SK-N-SH (cell line): Measurements from ENCODE around the gene APOE. TPM values are rescaled to one million over a fixed set of nuclear protein-coding genes. Genes with fewer than 3 reads are reported as not detected.

ENCODE experiments used
- CTCF ChIA-PET: fragments of 300-600, 350-600 bp; formaldehyde crosslinking; extraction: SDS; loops from one replicate; lab custom pipeline; 2021; lab: Yijun Ruan, JAX
- POLR2A ChIA-PET: fragments of 350-600 bp; sonication (Branson Sonifier 250); formaldehyde crosslinking; extraction: SDS; loops from one replicate; lab custom pipeline; 2020; ENCODE audit warnings: antibody characterized with exemption, inconsistent platforms; lab: Yijun Ruan, JAX
- DNase-seq: peaks from one replicate; pipeline ENCODE4 v3.0.0; 2012
- H2AFZ ChIP-seq: fragments of 200-600 bp; sonication (generic); 2 replicates; pipeline ENCODE4 v1.8.1; 2016; ENCODE audit warnings: antibody characterized with exemption, mild to moderate bottlenecking, low read depth
- H3F3A ChIP-seq: fragments of 200-600 bp; sonication (generic); replicated peaks from 2 replicates; pipeline ENCODE3; 2016; ENCODE audit warnings: antibody characterized with exemption, mild to moderate bottlenecking; ENCODE audit not compliant: insufficient read depth
- H3K27ac ChIP-seq, 2 experiments: fragments of 200-500 bp in 1 of 2; fragments of 200-600 bp in 1 of 2; sonication (Bioruptor generic) in 1 of 2; sonication (generic), shearing (Covaris generic) in 1 of 2; 2 replicates each; pipeline versions ENCODE4 v1.5.1 to v1.6.1; 2014 to 2016; ENCODE audit warnings: low read depth in 2 of 2, inconsistent platforms in 1 of 2, low read length in 1 of 2, mild to moderate bottlenecking in 1 of 2, mixed read lengths in 1 of 2
- H3K27me3 ChIP-seq: fragments of 200-600 bp; sonication (generic), shearing (Covaris generic); 2 replicates; pipeline ENCODE4 v1.6.1; 2016; ENCODE audit warnings: mixed run types; ENCODE audit not compliant: insufficient read depth
- H3K36me3 ChIP-seq, 2 experiments: fragments of 200-500 bp in 1 of 2; fragments of 200-600 bp in 1 of 2; sonication (Bioruptor generic) in 1 of 2; sonication (generic) in 1 of 2; replicated peaks in 1 of 2; 2 replicates each; pipeline versions ENCODE3 to v1.5.1; 2014 to 2016; ENCODE audit warnings: low read length in 1 of 2, mild to moderate bottlenecking in 1 of 2; ENCODE audit not compliant: insufficient read depth in 2 of 2, control insufficient read depth in 1 of 2
- H3K4me1 ChIP-seq, 2 experiments: fragments of 200-500 bp in 1 of 2; fragments of 200-600 bp in 1 of 2; sonication (Bioruptor generic) in 1 of 2; sonication (generic), shearing (Covaris generic) in 1 of 2; 2 replicates each; pipeline versions ENCODE4 v1.5.1 to v1.6.1; 2014 to 2016; ENCODE audit warnings: low read depth in 1 of 2, low read length in 1 of 2, mixed run types in 1 of 2; ENCODE audit not compliant: insufficient read depth in 2 of 2, control insufficient read depth in 1 of 2
- H3K4me2 ChIP-seq: fragments of 200-600 bp; sonication (generic), shearing (Covaris generic); 2 replicates; pipeline ENCODE4 v1.6.1; 2017; ENCODE audit warnings: mixed run types
- H3K4me3 ChIP-seq, 2 experiments: fragments of 200-500 bp in 1 of 2; fragments of 200-600 bp in 1 of 2; sonication (Bioruptor generic) in 1 of 2; sonication (generic), shearing (Covaris generic) in 1 of 2; 2 replicates each; pipeline versions ENCODE4 v1.5.1 to v1.8.1; 2014 to 2016; ENCODE audit warnings: low read depth in 2 of 2, inconsistent platforms in 1 of 2, low read length in 1 of 2, mild to moderate bottlenecking in 1 of 2, mixed read lengths in 1 of 2, moderate library complexity in 1 of 2
- H3K79me2 ChIP-seq: fragments of 200-600 bp; sonication (generic); 2 replicates; pipeline ENCODE4 v1.8.1; 2017; ENCODE audit warnings: mild to moderate bottlenecking; ENCODE audit not compliant: insufficient read depth
- H3K9ac ChIP-seq: fragments of 200-600 bp; sonication (generic); 2 replicates; pipeline ENCODE4 v1.6.1; 2017; ENCODE audit warnings: mixed run types
- H3K9me2 ChIP-seq: fragments of 200-600 bp; sonication (generic); 2 replicates; pipeline ENCODE4 v1.6.1; 2017; ENCODE audit warnings: mixed run types
- H3K9me3 ChIP-seq: fragments of 200-600 bp; sonication (generic); 2 replicates; pipeline ENCODE4 v1.6.1; 2017; ENCODE audit warnings: mixed run types, mild to moderate bottlenecking, moderate library complexity
- H4K20me1 ChIP-seq: fragments of 200-600 bp; sonication (generic); 2 replicates; pipeline ENCODE4 v1.6.1; 2017; ENCODE audit warnings: mild to moderate bottlenecking, mixed run types; ENCODE audit not compliant: insufficient read depth
- EZH2phosphoT487 ChIP-seq: fragments of 200-600 bp; sonication (generic); IDR thresholded peaks from 2 replicates; pipeline ENCODE4 v1.6.1; 2017; ENCODE audit warnings: low read depth, mixed run types, mild to moderate bottlenecking, antibody characterized with exemption, moderate library complexity, borderline replicate concordance
- FOSL2 ChIP-seq: IDR thresholded peaks from 2 replicates; pipeline ENCODE4 v1.4.0; 2012; ENCODE audit warnings: low read depth, mild to moderate bottlenecking, moderate library complexity, borderline replicate concordance
- FOXJ3 ChIP-seq: sonication (generic); formaldehyde crosslinking; IDR thresholded peaks from 2 replicates; pipeline ENCODE4 v1.5.1; 2020; ENCODE audit warnings: mild to moderate bottlenecking, missing genetic modification reagents
- FOXM1 ChIP-seq: IDR thresholded peaks from 2 replicates; pipeline ENCODE4 v1.4.0; 2012; ENCODE audit warnings: low read depth, mild to moderate bottlenecking
- GATA2 ChIP-seq: sonication (generic); formaldehyde crosslinking; IDR thresholded peaks from 2 replicates; pipeline ENCODE4 v1.5.0; 2020; ENCODE audit warnings: mild to moderate bottlenecking, missing genetic modification reagents
- MXI1 ChIP-seq: IDR thresholded peaks from 2 replicates; pipeline ENCODE4 v1.6.1; 2012; ENCODE audit warnings: mild to moderate bottlenecking, low read depth, low read length, improper control_type of control experiment
- NFIC ChIP-seq: IDR thresholded peaks from 2 replicates; pipeline ENCODE4 v1.4.0; 2012; ENCODE audit warnings: borderline replicate concordance
- POLR2AphosphoS5 ChIP-seq: IDR thresholded peaks from 2 replicates; pipeline ENCODE4 v1.6.1; 2012; ENCODE audit warnings: low read depth, low read length
- YY1 ChIP-seq: IDR thresholded peaks from 2 replicates; pipeline ENCODE4 v1.4.0; 2012; ENCODE audit warnings: low read depth, mild to moderate bottlenecking
- WGBS: methylation state at CpG from one replicate; pipeline ENCODE4 v1.1.6; 2017; ENCODE audit warnings: low lambda C conversion rate; 5-methylcytosine and 5-hydroxymethylcytosine counted together
- polyA plus RNA-seq, 3 experiments: library from polyadenylated mRNA; depleted of rRNA; stranded (reverse); fragments of >200 nt; gene quantifications; 2 replicates each; pipeline ENCODE4 v1.2.3, GENCODE V29; 2012
- TF ChIP-seq, protein P1 (sequence below): IDR thresholded peaks from 2 replicates; pipeline ENCODE4 v1.4.0; 2012; ENCODE audit warnings: low read depth
- TF ChIP-seq, protein P2 (sequence below): fragments of 150-350 bp; IDR thresholded peaks from 2 replicates; pipeline ENCODE4 v1.6.1; 2016; ENCODE audit warnings: mild to moderate bottlenecking, low read depth, low read length
- TF ChIP-seq, protein P3 (sequence below): IDR thresholded peaks from 2 replicates; pipeline ENCODE4 v1.4.0; 2012; ENCODE audit warnings: low read depth, borderline replicate concordance
- TF ChIP-seq, protein P4 (sequence below): IDR thresholded peaks from 2 replicates; pipeline ENCODE4 v1.4.0; 2012; ENCODE audit warnings: low read depth, borderline replicate concordance
- TF ChIP-seq, protein P5 (sequence below): fragments of 200-600 bp; sonication (generic); IDR thresholded peaks from 2 replicates; pipeline ENCODE4 v1.6.1; 2017; ENCODE audit warnings: antibody characterized with exemption, mild to moderate bottlenecking, moderate library complexity
- TF ChIP-seq, protein P6 (sequence below): IDR thresholded peaks from 2 replicates; pipeline ENCODE4 v1.6.1; 2012; ENCODE audit warnings: mild to moderate bottlenecking, low read depth, low read length, moderate library complexity

APOE gene
- polyA plus RNA-seq, 1 of the 3 experiments (the other 2 are of a cell fraction), result 56.0 TPM

DNA sequence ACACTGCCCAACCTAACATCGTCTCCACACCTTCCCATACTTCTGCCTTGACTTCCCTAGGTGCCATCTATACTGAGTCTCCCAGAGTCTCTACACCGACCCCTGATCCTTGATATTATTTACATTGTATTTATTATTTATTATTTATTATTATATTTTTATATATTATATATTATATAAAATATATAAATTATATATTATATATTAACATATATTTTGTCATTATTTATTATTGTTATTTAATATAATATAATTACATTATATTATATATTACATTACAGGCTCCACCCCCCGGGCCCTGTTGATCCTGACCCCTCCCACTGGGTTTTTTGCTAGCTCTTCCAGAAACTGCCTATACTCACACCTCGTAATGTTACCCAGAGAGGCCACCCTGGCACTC lies 32.9 kb upstream of the APOE start:
- TF ChIP-seq, protein P1, sequence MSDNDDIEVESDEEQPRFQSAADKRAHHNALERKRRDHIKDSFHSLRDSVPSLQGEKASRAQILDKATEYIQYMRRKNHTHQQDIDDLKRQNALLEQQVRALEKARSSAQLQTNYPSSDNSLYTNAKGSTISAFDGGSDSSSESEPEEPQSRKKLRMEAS, result no peak
- no peak for TF ChIP-seq FOXM1
- TF ChIP-seq NFIC, result no peak
- TF ChIP-seq, protein P2, sequence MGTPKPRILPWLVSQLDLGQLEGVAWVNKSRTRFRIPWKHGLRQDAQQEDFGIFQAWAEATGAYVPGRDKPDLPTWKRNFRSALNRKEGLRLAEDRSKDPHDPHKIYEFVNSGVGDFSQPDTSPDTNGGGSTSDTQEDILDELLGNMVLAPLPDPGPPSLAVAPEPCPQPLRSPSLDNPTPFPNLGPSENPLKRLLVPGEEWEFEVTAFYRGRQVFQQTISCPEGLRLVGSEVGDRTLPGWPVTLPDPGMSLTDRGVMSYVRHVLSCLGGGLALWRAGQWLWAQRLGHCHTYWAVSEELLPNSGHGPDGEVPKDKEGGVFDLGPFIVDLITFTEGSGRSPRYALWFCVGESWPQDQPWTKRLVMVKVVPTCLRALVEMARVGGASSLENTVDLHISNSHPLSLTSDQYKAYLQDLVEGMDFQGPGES, result no peak
- no peak for TF ChIP-seq GATA2 (CRISPR knock-in tag)
- TF ChIP-seq FOSL2, result no peak
- TF ChIP-seq, protein P3, sequence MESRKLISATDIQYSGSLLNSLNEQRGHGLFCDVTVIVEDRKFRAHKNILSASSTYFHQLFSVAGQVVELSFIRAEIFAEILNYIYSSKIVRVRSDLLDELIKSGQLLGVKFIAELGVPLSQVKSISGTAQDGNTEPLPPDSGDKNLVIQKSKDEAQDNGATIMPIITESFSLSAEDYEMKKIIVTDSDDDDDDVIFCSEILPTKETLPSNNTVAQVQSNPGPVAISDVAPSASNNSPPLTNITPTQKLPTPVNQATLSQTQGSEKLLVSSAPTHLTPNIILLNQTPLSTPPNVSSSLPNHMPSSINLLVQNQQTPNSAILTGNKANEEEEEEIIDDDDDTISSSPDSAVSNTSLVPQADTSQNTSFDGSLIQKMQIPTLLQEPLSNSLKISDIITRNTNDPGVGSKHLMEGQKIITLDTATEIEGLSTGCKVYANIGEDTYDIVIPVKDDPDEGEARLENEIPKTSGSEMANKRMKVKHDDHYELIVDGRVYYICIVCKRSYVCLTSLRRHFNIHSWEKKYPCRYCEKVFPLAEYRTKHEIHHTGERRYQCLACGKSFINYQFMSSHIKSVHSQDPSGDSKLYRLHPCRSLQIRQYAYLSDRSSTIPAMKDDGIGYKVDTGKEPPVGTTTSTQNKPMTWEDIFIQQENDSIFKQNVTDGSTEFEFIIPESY, result no peak
- no peak for TF ChIP-seq MXI1
- TF ChIP-seq, protein P4, sequence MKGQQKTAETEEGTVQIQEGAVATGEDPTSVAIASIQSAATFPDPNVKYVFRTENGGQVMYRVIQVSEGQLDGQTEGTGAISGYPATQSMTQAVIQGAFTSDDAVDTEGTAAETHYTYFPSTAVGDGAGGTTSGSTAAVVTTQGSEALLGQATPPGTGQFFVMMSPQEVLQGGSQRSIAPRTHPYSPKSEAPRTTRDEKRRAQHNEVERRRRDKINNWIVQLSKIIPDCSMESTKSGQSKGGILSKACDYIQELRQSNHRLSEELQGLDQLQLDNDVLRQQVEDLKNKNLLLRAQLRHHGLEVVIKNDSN, result no peak
- TF ChIP-seq, protein P5, sequence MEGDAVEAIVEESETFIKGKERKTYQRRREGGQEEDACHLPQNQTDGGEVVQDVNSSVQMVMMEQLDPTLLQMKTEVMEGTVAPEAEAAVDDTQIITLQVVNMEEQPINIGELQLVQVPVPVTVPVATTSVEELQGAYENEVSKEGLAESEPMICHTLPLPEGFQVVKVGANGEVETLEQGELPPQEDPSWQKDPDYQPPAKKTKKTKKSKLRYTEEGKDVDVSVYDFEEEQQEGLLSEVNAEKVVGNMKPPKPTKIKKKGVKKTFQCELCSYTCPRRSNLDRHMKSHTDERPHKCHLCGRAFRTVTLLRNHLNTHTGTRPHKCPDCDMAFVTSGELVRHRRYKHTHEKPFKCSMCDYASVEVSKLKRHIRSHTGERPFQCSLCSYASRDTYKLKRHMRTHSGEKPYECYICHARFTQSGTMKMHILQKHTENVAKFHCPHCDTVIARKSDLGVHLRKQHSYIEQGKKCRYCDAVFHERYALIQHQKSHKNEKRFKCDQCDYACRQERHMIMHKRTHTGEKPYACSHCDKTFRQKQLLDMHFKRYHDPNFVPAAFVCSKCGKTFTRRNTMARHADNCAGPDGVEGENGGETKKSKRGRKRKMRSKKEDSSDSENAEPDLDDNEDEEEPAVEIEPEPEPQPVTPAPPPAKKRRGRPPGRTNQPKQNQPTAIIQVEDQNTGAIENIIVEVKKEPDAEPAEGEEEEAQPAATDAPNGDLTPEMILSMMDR, result no peak
- H3K9ac ChIP-seq, result no peak overlapping the region
- H3K4me1 ChIP-seq, result peaks cover 0 to 20% of the 10 kb centered on the region in 2 experiments; a peak in 3 of 4 replicates
- no peak overlapping the region for H3K4me3 ChIP-seq
- 81% methylated on average over 4 of the region's 4 CpGs for WGBS
- H4K20me1 ChIP-seq, result no peaks in the 10 kb centered on the region
- H3K9me2 ChIP-seq, result no peaks in the 10 kb centered on the region
- H2AFZ ChIP-seq, result no peak overlapping the region
- POLR2A ChIA-PET, result no interaction called here
- no peak overlapping the region for H3K4me2 ChIP-seq
- CTCF ChIA-PET, result interaction anchor here (0.8 kb wide), 1 partner anchor 282 kb away, joined by 3 read pairs; no protein-coding TSS in a partner anchor
- peaks cover 22% of the 10 kb centered on the region for H3K79me2 ChIP-seq
- no peak overlapping the region for H3K27ac ChIP-seq
- H3K27me3 ChIP-seq, result no peaks in the 10 kb centered on the region
- H3F3A ChIP-seq, result peaks cover 38% of the 10 kb centered on the region
- no peak for DNase-seq
- no peaks in the 10 kb centered on the region for H3K9me3 ChIP-seq
- peaks cover 28 to 32% of the 10 kb centered on the region in 2 experiments for H3K36me3 ChIP-seq

DNA sequence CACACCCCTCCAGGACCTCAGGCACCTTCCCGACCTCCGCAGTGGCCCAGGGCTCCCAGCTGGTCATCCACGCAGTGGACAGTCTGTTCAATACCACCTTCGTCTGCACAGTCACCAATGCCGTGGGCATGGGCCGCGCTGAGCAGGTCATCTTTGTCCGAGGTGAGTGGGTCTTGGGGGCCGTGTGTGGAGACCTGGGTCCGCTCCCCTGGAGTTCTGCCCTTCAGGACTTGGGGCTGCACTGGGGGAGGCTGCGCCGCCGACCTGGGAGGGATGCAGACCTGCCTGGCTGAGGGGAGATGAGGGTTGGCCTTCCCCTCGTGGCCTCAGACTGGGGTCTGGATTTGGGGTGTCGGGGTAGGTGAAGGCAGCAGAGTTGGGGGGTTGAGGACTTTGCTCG lies 31.3 kb upstream of the APOE start:
- Histone ChIP-seq H3K9ac (no peak overlapping the region), H2AFZ (no peak overlapping the region), H3F3A (peaks cover 26% of the 10 kb centered on the region), H3K9me2 (no peaks in the 10 kb centered on the region), H3K36me3 (peaks cover 34% of the 10 kb centered on the region in 2 experiments), H3K27ac (peak overlapping the region in 1 of 2 experiments; percentile 66; a peak in 1 of 4 replicates), H3K9me3 (no peaks in the 10 kb centered on the region), H3K79me2 (peaks cover 22% of the 10 kb centered on the region), H3K4me2 (no peak overlapping the region), H3K4me3 (no peak overlapping the region), H3K27me3 (no peaks in the 10 kb centered on the region), H4K20me1 (no peaks in the 10 kb centered on the region), H3K4me1 (peaks cover 0 to 20% of the 10 kb centered on the region in 2 experiments; a peak in 3 of 4 replicates)
- no peak for DNase-seq
- 93% methylated on average over 9 of the region's 16 CpGs for WGBS
- CTCF ChIA-PET, result no interaction called here
- TF ChIP-seq, protein P6, sequence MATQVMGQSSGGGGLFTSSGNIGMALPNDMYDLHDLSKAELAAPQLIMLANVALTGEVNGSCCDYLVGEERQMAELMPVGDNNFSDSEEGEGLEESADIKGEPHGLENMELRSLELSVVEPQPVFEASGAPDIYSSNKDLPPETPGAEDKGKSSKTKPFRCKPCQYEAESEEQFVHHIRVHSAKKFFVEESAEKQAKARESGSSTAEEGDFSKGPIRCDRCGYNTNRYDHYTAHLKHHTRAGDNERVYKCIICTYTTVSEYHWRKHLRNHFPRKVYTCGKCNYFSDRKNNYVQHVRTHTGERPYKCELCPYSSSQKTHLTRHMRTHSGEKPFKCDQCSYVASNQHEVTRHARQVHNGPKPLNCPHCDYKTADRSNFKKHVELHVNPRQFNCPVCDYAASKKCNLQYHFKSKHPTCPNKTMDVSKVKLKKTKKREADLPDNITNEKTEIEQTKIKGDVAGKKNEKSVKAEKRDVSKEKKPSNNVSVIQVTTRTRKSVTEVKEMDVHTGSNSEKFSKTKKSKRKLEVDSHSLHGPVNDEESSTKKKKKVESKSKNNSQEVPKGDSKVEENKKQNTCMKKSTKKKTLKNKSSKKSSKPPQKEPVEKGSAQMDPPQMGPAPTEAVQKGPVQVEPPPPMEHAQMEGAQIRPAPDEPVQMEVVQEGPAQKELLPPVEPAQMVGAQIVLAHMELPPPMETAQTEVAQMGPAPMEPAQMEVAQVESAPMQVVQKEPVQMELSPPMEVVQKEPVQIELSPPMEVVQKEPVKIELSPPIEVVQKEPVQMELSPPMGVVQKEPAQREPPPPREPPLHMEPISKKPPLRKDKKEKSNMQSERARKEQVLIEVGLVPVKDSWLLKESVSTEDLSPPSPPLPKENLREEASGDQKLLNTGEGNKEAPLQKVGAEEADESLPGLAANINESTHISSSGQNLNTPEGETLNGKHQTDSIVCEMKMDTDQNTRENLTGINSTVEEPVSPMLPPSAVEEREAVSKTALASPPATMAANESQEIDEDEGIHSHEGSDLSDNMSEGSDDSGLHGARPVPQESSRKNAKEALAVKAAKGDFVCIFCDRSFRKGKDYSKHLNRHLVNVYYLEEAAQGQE, result no peak
- TF ChIP-seq EZH2phosphoT487, result no peak
- TF ChIP-seq FOXJ3 (CRISPR knock-in tag), result no peak
- no peak for TF ChIP-seq POLR2AphosphoS5
- TF ChIP-seq YY1, result no peak
- POLR2A ChIA-PET, result no interaction called here
